GM21529 (cell line): Measurements from ENCODE around the gene UBC.
"Not testable (repeated sequence)": the region's sequence is repeated elsewhere in the genome, so short reads cannot be mapped to it uniquely, and the experiment has no call there.

Experiments
- ATAC-seq: cut with Tn5 transposase; IDR thresholded peaks from one replicate; pipeline ENCODE4 v1.9.1; 2021; ENCODE audit not compliant: unreplicated experiment

The UBC gene

GRCh38 chr12:124915239-124916236, 1.1 kb upstream of the UBC start:
- no peak for ATAC-seq

- no peak for ATAC-seq
Observed at GRCh38 chr12:124913474-124914391, 717 bp downstream of the UBC start.

DNA sequence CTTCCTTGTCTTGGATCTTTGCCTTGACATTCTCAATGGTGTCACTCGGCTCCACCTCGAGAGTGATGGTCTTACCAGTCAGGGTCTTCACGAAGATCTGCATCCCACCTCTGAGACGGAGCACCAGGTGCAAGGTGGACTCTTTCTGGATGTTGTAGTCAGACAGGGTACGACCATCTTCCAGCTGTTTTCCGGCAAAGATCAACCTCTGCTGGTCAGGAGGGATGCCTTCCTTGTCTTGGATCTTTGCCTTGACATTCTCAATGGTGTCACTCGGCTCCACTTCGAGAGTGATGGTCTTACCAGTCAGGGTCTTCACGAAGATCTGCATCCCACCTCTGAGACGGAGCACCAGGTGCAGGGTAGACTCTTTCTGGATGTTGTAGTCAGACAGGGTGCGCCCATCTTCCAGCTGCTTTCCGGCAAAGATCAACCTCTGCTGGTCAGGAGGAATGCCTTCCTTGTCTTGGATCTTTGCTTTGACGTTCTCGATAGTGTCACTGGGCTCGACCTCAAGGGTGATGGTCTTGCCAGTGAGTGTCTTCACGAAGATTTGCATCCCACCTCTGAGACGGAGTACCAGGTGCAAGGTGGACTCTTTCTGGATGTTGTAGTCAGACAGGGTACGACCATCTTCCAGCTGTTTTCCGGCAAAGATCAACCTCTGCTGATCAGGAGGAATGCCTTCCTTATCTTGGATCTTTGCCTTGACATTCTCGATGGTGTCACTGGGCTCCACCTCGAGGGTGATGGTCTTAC, 1.7 kb downstream of the UBC start:
- not testable (repeated sequence) for ATAC-seq

DNA sequence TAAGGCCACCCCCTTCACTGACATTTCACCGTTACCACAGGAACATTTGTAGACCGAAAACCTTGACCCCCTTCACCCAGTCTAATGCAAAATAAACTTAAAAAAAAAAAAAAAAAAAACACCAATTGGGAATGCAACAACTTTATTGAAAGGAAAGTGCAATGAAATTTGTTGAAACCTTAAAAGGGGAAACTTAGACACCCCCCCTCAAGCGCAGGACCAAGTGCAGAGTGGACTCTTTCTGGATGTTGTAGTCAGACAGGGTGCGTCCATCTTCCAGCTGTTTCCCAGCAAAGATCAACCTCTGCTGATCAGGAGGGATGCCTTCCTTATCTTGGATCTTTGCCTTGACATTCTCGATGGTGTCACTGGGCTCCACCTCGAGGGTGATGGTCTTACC, 2.9 kb downstream of the UBC start:
- not testable (repeated sequence) for ATAC-seq

- ATAC-seq, result no peak
Observed at GRCh38 chr12:124910561-124911478, 3.6 kb downstream of the UBC start.

GRCh38 chr12:124909831-124910560, 4.5 kb downstream of the UBC start:
- no peak for ATAC-seq

DNA sequence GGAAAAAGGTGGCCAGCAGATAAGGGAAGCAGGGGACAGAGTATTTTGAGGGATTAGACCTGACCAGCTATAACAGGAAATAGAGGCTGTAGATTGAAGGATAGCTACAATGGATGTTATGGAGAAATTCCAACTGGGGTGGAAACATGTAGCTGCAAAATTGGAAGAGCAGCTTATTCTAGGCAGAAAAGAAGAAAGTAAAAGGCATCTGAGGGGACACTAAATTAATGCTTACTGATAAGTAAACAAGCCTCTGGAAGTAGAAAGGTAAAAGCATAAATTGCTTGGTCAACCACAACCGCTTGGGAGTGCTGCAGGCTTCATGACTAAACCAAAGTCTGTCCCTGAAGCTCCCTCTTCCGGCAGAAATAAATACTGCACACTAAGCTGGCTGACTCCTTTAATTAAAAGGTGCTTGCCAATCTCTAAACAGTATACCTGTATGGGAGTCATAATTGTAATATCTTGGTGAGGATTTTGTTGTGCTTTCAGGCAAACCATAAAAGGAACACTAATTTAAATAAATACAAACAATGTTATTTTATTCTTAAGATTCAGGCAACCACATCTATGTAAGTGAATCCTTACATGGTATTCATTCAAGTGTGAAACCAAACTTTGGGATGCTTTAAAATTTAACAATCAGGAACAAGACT, 7.7 kb downstream of the UBC start:
- peak; percentile 60 for ATAC-seq

- ATAC-seq, result no peak
Observed at GRCh38 chr12:124904306-124905098, 9.9 kb downstream of the UBC start.

DNA sequence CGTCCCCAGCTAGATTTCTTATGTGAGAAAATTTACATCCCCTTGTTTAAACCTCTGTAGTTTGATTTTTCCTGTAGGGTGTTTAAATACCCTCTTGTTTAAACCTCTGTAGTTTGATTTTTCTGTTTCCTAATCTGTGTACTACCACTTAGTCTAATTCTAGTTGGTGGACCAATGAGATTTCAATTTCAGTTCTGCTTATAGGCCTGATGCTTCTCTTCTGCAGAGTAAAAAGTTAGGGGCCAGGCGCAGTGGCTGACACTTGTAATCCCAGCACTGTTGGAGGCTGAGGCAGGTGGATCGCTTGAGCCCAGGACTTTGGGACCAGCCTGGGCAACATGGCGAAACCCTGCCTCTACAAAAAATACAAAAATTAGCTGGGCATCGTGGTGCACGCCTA, 11.5 kb downstream of the UBC start:
- ATAC-seq, result peak; percentile 42

DNA sequence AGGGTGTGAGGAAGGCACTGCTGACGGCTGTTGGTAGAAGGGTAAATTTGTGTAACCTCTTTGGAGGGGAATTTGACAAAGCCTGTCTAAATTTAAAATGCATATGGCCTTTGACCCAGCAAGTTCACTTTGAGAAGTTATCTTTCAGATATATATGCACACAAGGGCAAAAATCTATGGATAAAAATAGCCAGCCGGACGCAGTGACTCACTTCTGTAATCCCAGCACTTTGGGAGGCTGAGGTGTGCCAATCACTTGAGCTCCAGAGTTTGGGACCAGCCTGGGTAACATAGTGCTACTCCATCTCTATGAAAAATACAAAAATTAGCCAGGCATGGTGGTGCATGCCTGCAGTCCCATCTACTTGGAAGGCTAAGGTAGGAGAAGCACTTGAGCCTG, 13.4 kb downstream of the UBC start:
- ATAC-seq, result no peak

GRCh38 chr12:124900345-124900795, 14.1 kb downstream of the UBC start:
- ATAC-seq, result not testable (repeated sequence)

DNA sequence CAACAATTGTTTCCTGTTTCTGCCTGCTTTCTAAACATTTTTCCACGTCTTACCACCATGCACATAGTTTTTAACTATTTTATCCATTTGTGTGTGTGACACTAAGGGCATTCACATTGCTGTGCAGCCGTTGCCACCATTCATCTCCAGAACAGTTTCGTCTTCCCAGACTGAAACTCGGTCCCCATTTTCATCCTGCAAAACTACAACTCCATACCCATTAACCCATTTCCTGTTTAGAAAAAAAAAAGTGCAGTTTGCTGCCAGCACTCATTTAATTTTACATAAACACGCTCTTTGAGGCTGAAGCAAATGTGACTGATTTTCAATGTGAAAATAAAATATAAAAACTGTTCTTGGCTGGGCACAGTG, 15.5 kb downstream of the UBC start:
- ATAC-seq, result no peak

DNA sequence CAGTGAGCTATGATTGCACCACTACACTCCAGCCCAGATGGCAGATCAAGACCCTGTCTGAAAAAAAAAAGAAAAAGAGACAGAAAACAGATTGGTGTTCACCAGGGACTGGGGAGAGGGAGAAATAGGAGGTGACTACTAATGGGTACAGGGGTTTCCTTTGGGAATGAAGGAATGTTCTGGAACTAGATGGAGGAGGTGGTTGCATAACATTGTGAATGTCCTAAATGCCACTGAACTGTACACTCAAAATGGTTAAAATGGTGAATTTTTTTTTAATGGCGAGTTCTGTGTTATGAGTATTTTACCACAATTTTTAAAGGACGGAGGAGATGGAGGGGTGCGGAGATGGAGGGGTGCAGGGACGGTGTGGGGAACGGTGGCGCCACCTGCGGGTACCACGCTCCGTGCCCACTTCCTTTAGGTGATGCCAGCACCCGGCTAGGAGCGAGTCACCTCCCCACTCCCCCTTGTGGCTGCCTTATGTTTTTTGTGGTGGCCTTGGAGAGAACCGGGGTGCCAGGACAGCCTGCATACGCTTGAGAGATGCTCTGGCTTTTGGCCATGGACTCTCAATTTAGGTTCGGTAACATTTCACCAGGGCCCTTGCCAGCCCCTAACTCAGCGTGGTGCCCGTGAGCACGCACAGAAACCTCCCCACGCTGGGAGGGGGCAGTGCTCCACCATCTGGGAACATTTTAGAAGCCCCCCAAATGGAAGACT, 16.1 kb downstream of the UBC start:
- ATAC-seq, result no peak

DNA sequence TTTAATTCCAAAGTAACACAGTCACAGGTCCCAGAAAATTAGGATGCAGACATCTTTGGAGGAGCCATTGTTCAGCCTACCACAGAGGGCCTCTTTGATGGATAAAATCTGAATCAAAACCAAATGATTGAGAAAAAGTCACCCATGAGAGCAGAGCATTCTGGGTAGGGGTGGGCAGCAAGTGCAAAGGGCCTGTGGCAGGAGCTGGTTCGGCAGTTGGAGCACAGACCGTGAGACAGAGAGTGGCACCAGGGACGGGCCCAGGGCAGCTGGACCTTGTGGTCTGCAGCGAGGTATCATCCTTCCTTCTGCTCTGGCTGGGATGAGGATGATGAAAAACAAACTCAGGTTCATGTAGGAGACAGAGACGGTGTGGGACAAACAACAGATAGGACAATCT, 18.0 kb downstream of the UBC start:
- ATAC-seq, result no peak

- ATAC-seq, result peak; percentile 52
Observed at GRCh38 chr12:124893792-124894516, 20.5 kb downstream of the UBC start.

GRCh38 chr12:124888260-124888659, 26.2 kb downstream of the UBC start:
- ATAC-seq, result no peak
